NCI-H748 treated with DMSO at 0.1 percent for 48 hours (cell line): ENCODE measurements around the gene EMX1.

ENCODE experiments used
- DNase-seq: peaks from one replicate; lab custom pipeline; 2025; lab: John Stamatoyannopoulos, UW

EMX1 gene

GRCh38 chr2:72943540-72944395 lies 26.4 kb downstream of the EMX1 start:
- DNase-seq = no peak

GRCh38 chr2:72944804-72945449 lies 27.6 kb downstream of the EMX1 start:
- DNase-seq = no peak

- DNase-seq = no peak
Measured at GRCh38 chr2:72945450-72946019, 28.2 kb downstream of the EMX1 start.

GRCh38 chr2:72946466-72946865 lies 29.1 kb downstream of the EMX1 start:
- DNase-seq = no peak

GRCh38 chr2:72947952-72948830 lies 30.9 kb downstream of the EMX1 start:
- no peak for DNase-seq

GRCh38 chr2:72949045-72949444 lies 31.7 kb downstream of the EMX1 start:
- DNase-seq = no peak

GRCh38 chr2:72949642-72950041 lies 32.3 kb downstream of the EMX1 start:
- no peak for DNase-seq

GRCh38 chr2:72950558-72951255 lies 33.4 kb downstream of the EMX1 start:
- no peak for DNase-seq

GRCh38 chr2:72951303-72952095 lies 34.2 kb downstream of the EMX1 start:
- DNase-seq = no peak

- DNase-seq = no peak
Measured at GRCh38 chr2:72952110-72952823, 34.9 kb downstream of the EMX1 start.

GRCh38 chr2:72952961-72953360 lies 35.6 kb downstream of the EMX1 start:
- no peak for DNase-seq

GRCh38 chr2:72953528-72953927 lies 36.2 kb downstream of the EMX1 start:
- DNase-seq = no peak

GRCh38 chr2:72953976-72954375 lies 36.7 kb downstream of the EMX1 start:
- no peak for DNase-seq

- DNase-seq = no peak
Measured at GRCh38 chr2:72954376-72955227, 37.3 kb downstream of the EMX1 start.

- no peak for DNase-seq
Measured at GRCh38 chr2:72955228-72956049, 38.1 kb downstream of the EMX1 start.

GRCh38 chr2:72956050-72956395 lies 38.7 kb downstream of the EMX1 start:
- DNase-seq = no peak

- no peak for DNase-seq
Measured at GRCh38 chr2:72956936-72957335, 39.6 kb downstream of the EMX1 start.
